ENCODE results near the gene CMIP.

CMIP gene

DNA sequence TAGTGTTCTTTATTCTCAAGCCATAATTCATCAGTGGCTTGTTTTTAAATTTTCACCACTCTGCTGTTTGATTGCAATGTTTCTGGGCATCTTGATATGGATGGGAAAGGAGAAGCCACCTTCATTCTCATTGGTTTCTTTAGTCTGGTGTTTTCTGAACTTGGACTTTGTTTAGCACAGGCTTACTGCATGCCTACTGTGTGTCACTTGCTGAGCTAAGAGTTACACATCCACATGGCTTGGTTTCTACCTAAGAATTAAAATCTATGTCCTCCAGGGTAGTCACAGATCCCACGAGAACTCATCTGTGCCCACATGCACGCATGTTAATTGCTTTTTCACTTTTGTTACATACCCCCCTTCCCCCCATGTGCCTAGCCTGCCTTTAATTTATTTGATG is 4.6 kb downstream of the CMIP start:
- Histone ChIP-seq H3K27ac (ENCODE audit: low read depth, low read length) (no peak overlapping the region), H3K9me2 (replicated peaks; ENCODE audit: insufficient read depth, low read length) (no peaks in the 10 kb centered on the region), H3K4me3 (ENCODE audit: insufficient read depth, low read length, poor library complexity, severe bottlenecking) (no peak overlapping the region), H2AFZ (ENCODE audit: low read depth, low read length, severe bottlenecking) (no peak overlapping the region), H3K27me3 (ENCODE audit: low read length) (no peaks in the 10 kb centered on the region), H3K36me3 (ENCODE audit: low read length) (no peaks in the 10 kb centered on the region), H3K79me2 (ENCODE audit: insufficient read depth, low read length) (peaks cover 92% of the 10 kb centered on the region), H3F3A (ENCODE audit: insufficient read depth) (no peaks in the 10 kb centered on the region), H3K9me3 (ENCODE audit: insufficient read depth, low read length) (no peaks in the 10 kb centered on the region), H4K20me1 (ENCODE audit: low read depth, low read length) (no peaks in the 10 kb centered on the region; the same call in 1 of the 2 replicates), H3K4me2 (ENCODE audit: low read depth, low read length, poor library complexity, severe bottlenecking) (no peak overlapping the region), H3K9ac (ENCODE audit: low read length) (no peak overlapping the region)
- TF ChIP-seq, protein P1, sequence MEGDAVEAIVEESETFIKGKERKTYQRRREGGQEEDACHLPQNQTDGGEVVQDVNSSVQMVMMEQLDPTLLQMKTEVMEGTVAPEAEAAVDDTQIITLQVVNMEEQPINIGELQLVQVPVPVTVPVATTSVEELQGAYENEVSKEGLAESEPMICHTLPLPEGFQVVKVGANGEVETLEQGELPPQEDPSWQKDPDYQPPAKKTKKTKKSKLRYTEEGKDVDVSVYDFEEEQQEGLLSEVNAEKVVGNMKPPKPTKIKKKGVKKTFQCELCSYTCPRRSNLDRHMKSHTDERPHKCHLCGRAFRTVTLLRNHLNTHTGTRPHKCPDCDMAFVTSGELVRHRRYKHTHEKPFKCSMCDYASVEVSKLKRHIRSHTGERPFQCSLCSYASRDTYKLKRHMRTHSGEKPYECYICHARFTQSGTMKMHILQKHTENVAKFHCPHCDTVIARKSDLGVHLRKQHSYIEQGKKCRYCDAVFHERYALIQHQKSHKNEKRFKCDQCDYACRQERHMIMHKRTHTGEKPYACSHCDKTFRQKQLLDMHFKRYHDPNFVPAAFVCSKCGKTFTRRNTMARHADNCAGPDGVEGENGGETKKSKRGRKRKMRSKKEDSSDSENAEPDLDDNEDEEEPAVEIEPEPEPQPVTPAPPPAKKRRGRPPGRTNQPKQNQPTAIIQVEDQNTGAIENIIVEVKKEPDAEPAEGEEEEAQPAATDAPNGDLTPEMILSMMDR (IDR thresholded peaks at IDR 0.05; ENCODE audit: insufficient read depth, low read length, poor library complexity, severe bottlenecking) = no peak
- no peak for TF ChIP-seq EZH2phosphoT487 (conservative IDR thresholded peaks at IDR 0.05; ENCODE audit: low read length)

DNA sequence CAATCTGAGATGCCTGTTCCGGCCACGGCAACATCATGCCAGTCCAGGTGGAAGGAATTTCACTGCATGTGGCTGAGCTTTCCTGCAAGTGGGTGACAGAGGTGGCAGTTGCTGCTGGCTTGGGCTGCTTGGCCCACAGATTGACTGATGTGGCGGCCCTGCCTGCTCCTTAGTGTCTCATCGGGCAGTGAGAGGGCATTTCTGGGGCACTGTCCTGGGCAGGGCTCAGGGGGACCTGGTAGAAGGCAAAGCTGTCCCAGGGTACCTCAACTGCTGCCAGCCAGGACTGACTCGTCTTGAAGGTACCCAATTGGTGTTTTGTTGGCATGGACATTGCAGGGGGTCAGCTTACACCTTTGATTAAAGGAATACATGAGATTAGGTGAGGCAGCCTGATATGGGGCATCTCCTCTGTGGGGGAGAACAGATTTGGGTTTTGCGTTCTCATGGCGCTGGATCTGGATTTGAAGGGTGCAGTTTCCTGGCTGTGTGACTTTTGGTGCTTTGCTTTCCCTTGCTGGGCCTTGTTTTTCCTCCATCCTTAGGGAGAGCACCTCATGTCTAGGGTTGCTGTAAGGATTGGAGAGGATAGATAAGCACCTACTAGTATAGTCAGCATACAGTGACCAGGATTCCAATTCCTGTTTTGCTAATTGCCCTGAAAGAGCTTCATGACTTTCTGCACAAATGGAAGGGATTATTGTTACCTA is 5.4 kb downstream of the CMIP start:
- H3F3A ChIP-seq (ENCODE audit: insufficient read depth) = no peaks in the 10 kb centered on the region
- H3K79me2 ChIP-seq (ENCODE audit: insufficient read depth, low read length) = peaks cover 100% of the 10 kb centered on the region
- no peak overlapping the region for H3K4me2 ChIP-seq (ENCODE audit: low read depth, low read length, poor library complexity, severe bottlenecking)
- H3K9ac ChIP-seq (ENCODE audit: low read length) = no peak overlapping the region
- no peak overlapping the region for H2AFZ ChIP-seq (ENCODE audit: low read depth, low read length, severe bottlenecking)
- no peaks in the 10 kb centered on the region for H3K27me3 ChIP-seq (ENCODE audit: low read length)
- peaks cover 3% of the 10 kb centered on the region; the same call in 1 of the 2 replicates for H4K20me1 ChIP-seq (ENCODE audit: low read depth, low read length)
- H3K9me3 ChIP-seq (ENCODE audit: insufficient read depth, low read length) = no peaks in the 10 kb centered on the region
- H3K27ac ChIP-seq (ENCODE audit: low read depth, low read length) = no peak overlapping the region
- H3K4me3 ChIP-seq (ENCODE audit: insufficient read depth, low read length, poor library complexity, severe bottlenecking) = no peak overlapping the region
- TF ChIP-seq, protein P1 (IDR thresholded peaks at IDR 0.05; ENCODE audit: insufficient read depth, low read length, poor library complexity, severe bottlenecking) = no peak
- no peak for TF ChIP-seq EZH2phosphoT487 (conservative IDR thresholded peaks at IDR 0.05; ENCODE audit: low read length)
- H3K9me2 ChIP-seq (replicated peaks; ENCODE audit: insufficient read depth, low read length) = no peaks in the 10 kb centered on the region
- H3K36me3 ChIP-seq (ENCODE audit: low read length) = no peaks in the 10 kb centered on the region

DNA sequence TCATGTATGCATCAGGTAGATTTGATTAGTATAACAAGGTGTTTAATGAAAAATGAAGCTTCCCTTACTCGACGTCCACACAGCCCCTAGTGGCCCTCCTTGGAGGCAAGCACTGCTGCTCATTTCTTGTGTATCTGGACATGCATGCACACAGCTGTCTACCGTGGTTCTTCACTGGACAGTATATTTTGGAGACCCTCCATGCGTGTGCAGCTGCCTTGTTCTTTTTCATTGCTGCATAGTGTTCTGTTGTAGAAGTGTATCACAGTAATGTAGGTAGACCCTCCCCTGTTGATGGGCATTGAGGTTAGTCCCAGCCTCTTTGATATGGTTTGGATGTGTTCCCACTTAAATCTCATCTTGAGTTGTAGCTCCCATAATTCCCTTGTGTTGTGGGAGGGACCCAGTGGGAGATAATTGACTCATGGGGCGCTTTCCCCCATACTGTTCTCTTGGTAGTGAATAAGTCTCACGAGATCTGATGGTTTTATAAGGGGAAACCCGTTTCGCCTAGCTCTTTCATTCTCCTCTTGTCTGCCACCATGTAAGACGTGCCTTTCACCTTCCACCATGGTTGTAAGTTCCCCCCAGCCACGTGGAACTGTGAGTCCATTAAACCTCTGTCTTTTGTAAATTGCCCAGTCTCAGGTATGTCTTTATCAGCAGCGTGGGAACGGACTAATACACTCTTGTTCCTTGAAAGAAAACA is 6.3 kb downstream of the CMIP start:
- Histone ChIP-seq H2AFZ (ENCODE audit: low read depth, low read length, severe bottlenecking) (no peak overlapping the region), H3K4me2 (ENCODE audit: low read depth, low read length, poor library complexity, severe bottlenecking) (no peak overlapping the region), H3K9ac (ENCODE audit: low read length) (no peak overlapping the region), H3K4me3 (ENCODE audit: insufficient read depth, low read length, poor library complexity, severe bottlenecking) (no peak overlapping the region), H3K36me3 (ENCODE audit: low read length) (no peaks in the 10 kb centered on the region), H3K27me3 (ENCODE audit: low read length) (no peaks in the 10 kb centered on the region), H3K9me3 (ENCODE audit: insufficient read depth, low read length) (no peaks in the 10 kb centered on the region), H4K20me1 (ENCODE audit: low read depth, low read length) (peaks cover 3% of the 10 kb centered on the region; the same call in 1 of the 2 replicates), H3K9me2 (replicated peaks; ENCODE audit: insufficient read depth, low read length) (no peaks in the 10 kb centered on the region), H3K79me2 (ENCODE audit: insufficient read depth, low read length) (peaks cover 100% of the 10 kb centered on the region), H3K27ac (ENCODE audit: low read depth, low read length) (no peak overlapping the region), H3F3A (ENCODE audit: insufficient read depth) (no peaks in the 10 kb centered on the region)
- TF ChIP-seq, protein P1 (IDR thresholded peaks at IDR 0.05; ENCODE audit: insufficient read depth, low read length, poor library complexity, severe bottlenecking) = no peak
- TF ChIP-seq EZH2phosphoT487 (conservative IDR thresholded peaks at IDR 0.05; ENCODE audit: low read length) = no peak
